DND-41 (cell line): ENCODE measurements around the gene MKNK2.

Source experiments
- CTCF ChIP-seq: IDR thresholded peaks from 2 replicates; pipeline ENCODE4 v1.5.1; 2012; ENCODE audit warnings: borderline replicate concordance, low read length, moderate library complexity, mild to moderate bottlenecking; ENCODE audit not compliant: poor library complexity, severe bottlenecking; ENCODE audit errors: extremely low read depth
- EZH2 ChIP-seq: IDR thresholded peaks from 3 replicates; pipeline ENCODE4 v1.6.1; 2012; ENCODE audit warnings: borderline replicate concordance, low read depth, mild to moderate bottlenecking, moderate library complexity, low read length, inconsistent platforms; ENCODE audit not compliant: severe bottlenecking

DNA sequence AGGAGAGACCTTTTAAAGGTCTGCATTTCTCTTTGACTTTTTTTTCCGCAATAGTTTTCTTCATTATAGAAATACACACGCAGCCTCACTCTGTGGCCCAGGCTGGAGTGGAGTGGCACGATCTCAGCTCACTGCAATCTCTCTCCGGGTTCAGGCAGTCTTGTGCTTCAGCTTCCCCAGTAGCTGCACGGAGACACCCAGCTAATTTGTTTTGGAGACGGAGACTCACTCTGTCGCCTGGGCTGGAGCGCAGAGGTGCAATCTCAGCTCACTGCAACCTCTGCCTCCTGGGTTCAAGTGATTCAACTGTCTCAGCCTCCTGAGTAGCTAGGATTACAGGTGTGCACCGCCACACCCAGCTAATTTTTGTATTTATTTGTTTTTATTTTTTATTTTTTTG, 11.7 kb upstream of the MKNK2 start:
- no peak for TF ChIP-seq CTCF
- no peak for TF ChIP-seq EZH2
